ENCODE data around the gene PHF14.

The PHF14 gene

GRCh38 chr7:11109659-11110058, 136.0 kb downstream of the PHF14 start:
- no peak for DNase-seq

- DNase-seq, result no peak
Observed at GRCh38 chr7:11120068-11120664, 146.5 kb downstream of the PHF14 start.

GRCh38 chr7:11120675-11121220, 147.1 kb downstream of the PHF14 start:
- DNase-seq, result no peak

- no peak for DNase-seq
Observed at GRCh38 chr7:11124856-11125559, 151.3 kb downstream of the PHF14 start.

- no peak for DNase-seq
Observed at GRCh38 chr7:11127114-11127785, 153.6 kb downstream of the PHF14 start.

- no peak for DNase-seq
Observed at GRCh38 chr7:11127988-11128387, 154.3 kb downstream of the PHF14 start.

- no peak for DNase-seq
Observed at GRCh38 chr7:11128498-11128897, 154.8 kb downstream of the PHF14 start.

GRCh38 chr7:11130012-11130411, 156.3 kb downstream of the PHF14 start:
- DNase-seq, result peak; percentile 61

GRCh38 chr7:11130601-11131000, 156.9 kb downstream of the PHF14 start:
- no peak for DNase-seq

GRCh38 chr7:11133436-11133959, 159.8 kb downstream of the PHF14 start:
- DNase-seq, result no peak

GRCh38 chr7:11135573-11135972, 161.9 kb downstream of the PHF14 start:
- DNase-seq, result no peak

- no peak for DNase-seq
Observed at GRCh38 chr7:11141541-11141940, 167.9 kb downstream of the PHF14 start.

GRCh38 chr7:11153694-11154093, 180.0 kb downstream of the PHF14 start:
- DNase-seq, result no peak

GRCh38 chr7:11155883-11156282, 182.2 kb downstream of the PHF14 start:
- DNase-seq, result no peak

GRCh38 chr7:11161499-11161898, 187.8 kb downstream of the PHF14 start:
- no peak for DNase-seq

- no peak for DNase-seq
Observed at GRCh38 chr7:11163220-11163619, 189.5 kb downstream of the PHF14 start.

- DNase-seq, result no peak
Observed at GRCh38 chr7:11166051-11166450, 192.4 kb downstream of the PHF14 start.

- peak; percentile 49 for DNase-seq
Observed at GRCh38 chr7:11168650-11169170, 195.0 kb downstream of the PHF14 start.

GRCh38 chr7:11170175-11170574, 196.5 kb downstream of the PHF14 start:
- DNase-seq, result peak; percentile 85

- DNase-seq, result no peak
Observed at GRCh38 chr7:11170863-11171568, 197.3 kb downstream of the PHF14 start.

- no peak for DNase-seq
Observed at GRCh38 chr7:11171569-11172192, 198.0 kb downstream of the PHF14 start.

- no peak for DNase-seq
Observed at GRCh38 chr7:11172835-11173234, 199.2 kb downstream of the PHF14 start.
